Measurements from ENCODE around the gene MYRF.

DNA sequence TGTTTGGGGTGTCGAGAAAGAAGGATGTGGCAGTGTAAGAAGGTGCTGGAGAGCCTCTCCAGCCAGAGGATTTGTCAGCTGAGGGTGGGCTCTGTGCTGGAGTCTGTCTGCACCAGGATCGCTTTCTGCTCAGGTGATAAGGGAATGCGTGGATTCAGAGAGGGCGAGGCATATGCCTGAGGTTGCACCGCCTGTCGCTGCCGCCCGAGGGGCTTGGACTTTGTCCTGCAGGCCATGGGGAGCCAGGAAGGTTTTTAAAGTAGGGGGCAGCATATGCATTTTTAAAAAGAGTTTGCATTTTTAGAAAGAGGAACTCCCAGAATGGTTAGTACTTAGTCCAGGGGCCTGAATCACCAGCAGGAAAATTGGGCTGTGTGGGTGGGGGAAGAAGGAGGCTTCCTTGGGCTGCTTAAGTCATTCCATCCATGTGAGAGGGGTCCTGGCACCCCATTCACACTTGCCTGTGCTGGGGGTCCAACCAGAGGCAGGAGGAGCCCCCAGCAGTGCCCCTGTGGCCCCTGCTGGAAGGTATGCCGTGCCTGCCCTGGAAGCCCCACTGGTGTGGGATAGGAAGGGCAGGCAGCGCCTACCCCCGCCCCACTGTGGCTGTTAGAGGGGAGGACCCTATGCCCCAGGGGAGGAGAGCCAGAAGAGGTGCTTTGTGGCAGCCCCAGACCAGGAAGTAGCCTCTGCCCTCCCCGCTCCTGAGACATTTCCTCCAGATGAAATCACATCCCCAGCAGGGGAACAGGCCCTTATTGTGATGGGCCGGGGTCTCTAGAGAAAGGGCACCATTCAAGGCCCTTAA, 35.8 kb upstream of the MYRF start:
- TF ChIP-seq, protein P1, sequence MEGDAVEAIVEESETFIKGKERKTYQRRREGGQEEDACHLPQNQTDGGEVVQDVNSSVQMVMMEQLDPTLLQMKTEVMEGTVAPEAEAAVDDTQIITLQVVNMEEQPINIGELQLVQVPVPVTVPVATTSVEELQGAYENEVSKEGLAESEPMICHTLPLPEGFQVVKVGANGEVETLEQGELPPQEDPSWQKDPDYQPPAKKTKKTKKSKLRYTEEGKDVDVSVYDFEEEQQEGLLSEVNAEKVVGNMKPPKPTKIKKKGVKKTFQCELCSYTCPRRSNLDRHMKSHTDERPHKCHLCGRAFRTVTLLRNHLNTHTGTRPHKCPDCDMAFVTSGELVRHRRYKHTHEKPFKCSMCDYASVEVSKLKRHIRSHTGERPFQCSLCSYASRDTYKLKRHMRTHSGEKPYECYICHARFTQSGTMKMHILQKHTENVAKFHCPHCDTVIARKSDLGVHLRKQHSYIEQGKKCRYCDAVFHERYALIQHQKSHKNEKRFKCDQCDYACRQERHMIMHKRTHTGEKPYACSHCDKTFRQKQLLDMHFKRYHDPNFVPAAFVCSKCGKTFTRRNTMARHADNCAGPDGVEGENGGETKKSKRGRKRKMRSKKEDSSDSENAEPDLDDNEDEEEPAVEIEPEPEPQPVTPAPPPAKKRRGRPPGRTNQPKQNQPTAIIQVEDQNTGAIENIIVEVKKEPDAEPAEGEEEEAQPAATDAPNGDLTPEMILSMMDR (conservative IDR thresholded peaks at IDR 0.05; ENCODE audit: low read depth, low read length): no peak
- TF ChIP-seq POLR2A (IDR thresholded peaks at IDR 0.05; ENCODE audit: low read depth, low read length): no peak
- TF ChIP-seq BHLHE40 (IDR thresholded peaks at IDR 0.05; ENCODE audit: low read depth, low read length): no peak
- no peak for TF ChIP-seq RFX5 (IDR thresholded peaks at IDR 0.05; ENCODE audit: low read depth, low read length)
- TF ChIP-seq MAZ (IDR thresholded peaks at IDR 0.05; ENCODE audit: borderline replicate concordance, low read depth, low read length): no peak
- TF ChIP-seq FOS (IDR thresholded peaks at IDR 0.05; ENCODE audit: low read depth, low read length): no peak
- TF ChIP-seq RCOR1 (IDR thresholded peaks at IDR 0.05; ENCODE audit: insufficient replicate concordance, low read length): no peak
- TF ChIP-seq, protein P2, sequence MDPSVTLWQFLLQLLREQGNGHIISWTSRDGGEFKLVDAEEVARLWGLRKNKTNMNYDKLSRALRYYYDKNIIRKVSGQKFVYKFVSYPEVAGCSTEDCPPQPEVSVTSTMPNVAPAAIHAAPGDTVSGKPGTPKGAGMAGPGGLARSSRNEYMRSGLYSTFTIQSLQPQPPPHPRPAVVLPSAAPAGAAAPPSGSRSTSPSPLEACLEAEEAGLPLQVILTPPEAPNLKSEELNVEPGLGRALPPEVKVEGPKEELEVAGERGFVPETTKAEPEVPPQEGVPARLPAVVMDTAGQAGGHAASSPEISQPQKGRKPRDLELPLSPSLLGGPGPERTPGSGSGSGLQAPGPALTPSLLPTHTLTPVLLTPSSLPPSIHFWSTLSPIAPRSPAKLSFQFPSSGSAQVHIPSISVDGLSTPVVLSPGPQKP (IDR thresholded peaks at IDR 0.05; ENCODE audit: borderline replicate concordance, low read depth, low read length): no peak
- TF ChIP-seq, protein P3, sequence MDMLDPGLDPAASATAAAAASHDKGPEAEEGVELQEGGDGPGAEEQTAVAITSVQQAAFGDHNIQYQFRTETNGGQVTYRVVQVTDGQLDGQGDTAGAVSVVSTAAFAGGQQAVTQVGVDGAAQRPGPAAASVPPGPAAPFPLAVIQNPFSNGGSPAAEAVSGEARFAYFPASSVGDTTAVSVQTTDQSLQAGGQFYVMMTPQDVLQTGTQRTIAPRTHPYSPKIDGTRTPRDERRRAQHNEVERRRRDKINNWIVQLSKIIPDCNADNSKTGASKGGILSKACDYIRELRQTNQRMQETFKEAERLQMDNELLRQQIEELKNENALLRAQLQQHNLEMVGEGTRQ (IDR thresholded peaks at IDR 0.05; ENCODE audit: low read depth, low read length): no peak
- TF ChIP-seq SMC3 (IDR thresholded peaks at IDR 0.05; ENCODE audit: low read depth, low read length): no peak
